Pancreas (tissue), 10 donors: ENCODE results near the gene NUDT1. TPM values are rescaled to one million over a fixed set of nuclear protein-coding genes. Genes with fewer than 3 reads are reported as not detected.

Source experiments
- ATAC-seq, 4 donors: fragments of 200-7000 bp; cut with Tn5 transposase; one replicate each; pipeline versions ENCODE4 v1.8.0 to v1.9.1; 2020; ENCODE audit warnings: mild to moderate bottlenecking in 4 of 4, moderate library complexity in 4 of 4
- DNase-seq, 6 donors: peaks; one replicate each; pipeline ENCODE4 v3.0.0-alpha.2; 2020
- FAIRE-seq: peaks from 2 replicates; lab custom pipeline; 2012; peaks lifted over from hg19 to GRCh38; lab: Jason Lieb, UNC
- H3K27ac ChIP-seq, 4 donors: fragments of 200-600 bp; sonication (generic); 1 replicate in 3 of 4; 2 replicates in 1 of 4; pipeline versions ENCODE4 v1.5.0 to v1.8.0; 2020
- H3K27me3 ChIP-seq, 4 donors: fragments of 200-600 bp; one replicate each; pipeline ENCODE4 v1.8.0; 2021
- H3K36me3 ChIP-seq, 3 donors: fragments of 200-600 bp; sonication (generic) in 1 of 3; one replicate each; pipeline versions ENCODE4 v1.5.0 to v1.8.0; 2020 to 2021
- H3K4me1 ChIP-seq, 3 donors: fragments of 200-600 bp; one replicate each; pipeline ENCODE4 v1.8.0; 2021
- H3K4me3 ChIP-seq, 4 donors: fragments of 200-600 bp; sonication (generic) in 2 of 4; one replicate each; pipeline versions ENCODE4 v1.5.0 to v1.8.0; 2020 to 2021
- H3K9me3 ChIP-seq, 4 donors: fragments of 200-600 bp; one replicate each; pipeline ENCODE4 v1.8.0; 2021
- WGBS, 2 donors: extraction: QIAGEN DNeasy Blood & Tissue Kit; methylation state at CpG; one replicate each; pipeline ENCODE4 v1.1.7; 2013; 5-methylcytosine and 5-hydroxymethylcytosine counted together
- intact Hi-C, 3 donors: fragments of 100-400 bp; cut with DNase I; formaldehyde crosslinking; loops; one replicate each; pipeline versions ENCODE4 v1.11.1 to v1.14.2; 2022
- polyA plus RNA-seq, 2 donors: library from polyadenylated mRNA; stranded (reverse); fragments of 200-250 nt; gene quantifications; one replicate each; pipeline ENCODE4 v1.2.3, GENCODE V29; 2013
- total RNA-seq, 6 donors: library from RNA; stranded (reverse); fragmentation: NEBNext Ultra II Directional in 4 of 6; extraction: Animal tissue kit (Norgen Biotek cat#: 25700) in 4 of 6; gene quantifications; one replicate each; pipeline versions ENCODE4 v1.2.1 to v1.2.4, GENCODE V29; 2021 to 2023
- TF ChIP-seq, protein P1 (sequence below), 4 donors: fragments of 200-600 bp; sonication (generic) in 3 of 4; IDR thresholded peaks; one replicate each; pipeline versions ENCODE4 v1.5.0 to v1.8.0; 2021; ENCODE audit warnings: antibody characterized with exemption in 4 of 4
- donor health status: healthy with polysubstance abuse.
- donor health status: DM: no; HTN: no; CAD: no; lungs with moderate emphysema.
- donor health status: DM: no; HTN: no; CAD: no.
- donor health status: control.
- donor health status: control.
- donor health status: Bipolar disorder and iron deficiency.
- donor health status: DM: yes; HTN: yes; CAD: no.
- donor health status: DM: no; HTN: no; CAD: no.
- donor health status: DM: no; HTN: no; CAD: no.
- donor health status: DM: yes; HTN: yes; CAD: no.

NUDT1 gene
- total and polyA plus RNA-seq, 8 donors, result 2.6 to 7.2 (median 4.6) TPM

DNA sequence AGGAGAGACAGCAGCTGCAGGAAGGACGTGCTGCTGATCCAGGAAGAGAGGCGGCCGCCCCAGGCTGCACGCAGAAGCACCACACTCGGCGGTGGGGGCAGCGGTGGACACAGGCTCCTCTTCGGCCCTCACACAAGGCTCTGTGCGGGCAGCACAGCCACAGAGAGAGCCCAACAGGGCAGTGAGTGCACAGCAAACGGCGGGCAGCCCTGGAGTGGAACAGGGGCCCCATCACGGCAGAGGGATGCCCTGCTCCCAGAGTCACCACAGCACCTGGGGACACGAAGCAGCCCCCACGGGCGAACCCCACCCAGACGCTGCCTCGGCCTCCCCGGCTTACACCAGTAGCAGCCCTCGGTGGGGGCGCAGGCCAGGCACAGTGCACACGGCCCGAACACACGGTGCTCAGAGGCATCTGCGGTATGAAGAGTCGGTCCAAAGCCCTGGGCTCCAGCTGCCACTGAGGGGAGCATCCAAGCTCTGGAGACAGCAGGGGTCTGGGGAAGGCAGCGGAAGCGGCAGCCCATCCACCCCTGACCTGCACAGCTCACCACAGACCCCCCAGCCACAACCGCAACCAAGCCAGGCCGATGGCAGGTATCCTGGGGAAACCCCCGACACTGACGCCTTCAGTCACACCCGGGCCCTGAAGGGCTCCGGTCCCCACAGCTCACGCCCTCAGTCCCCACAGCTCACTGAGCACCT lies 16.8 kb downstream of the NUDT1 start:
- Histone ChIP-seq H3K4me1 (no peaks in the 10 kb centered on the region), H3K36me3 (no peaks in the 10 kb centered on the region), H3K27ac (no peak overlapping the region), H3K9me3 (no peaks in the 10 kb centered on the region), H3K4me3 (no peak overlapping the region), H3K27me3 (no peaks in the 10 kb centered on the region)
- DNase-seq (no peak), FAIRE-seq (no peak), ATAC-seq (no peak)
- TF ChIP-seq, protein P1, sequence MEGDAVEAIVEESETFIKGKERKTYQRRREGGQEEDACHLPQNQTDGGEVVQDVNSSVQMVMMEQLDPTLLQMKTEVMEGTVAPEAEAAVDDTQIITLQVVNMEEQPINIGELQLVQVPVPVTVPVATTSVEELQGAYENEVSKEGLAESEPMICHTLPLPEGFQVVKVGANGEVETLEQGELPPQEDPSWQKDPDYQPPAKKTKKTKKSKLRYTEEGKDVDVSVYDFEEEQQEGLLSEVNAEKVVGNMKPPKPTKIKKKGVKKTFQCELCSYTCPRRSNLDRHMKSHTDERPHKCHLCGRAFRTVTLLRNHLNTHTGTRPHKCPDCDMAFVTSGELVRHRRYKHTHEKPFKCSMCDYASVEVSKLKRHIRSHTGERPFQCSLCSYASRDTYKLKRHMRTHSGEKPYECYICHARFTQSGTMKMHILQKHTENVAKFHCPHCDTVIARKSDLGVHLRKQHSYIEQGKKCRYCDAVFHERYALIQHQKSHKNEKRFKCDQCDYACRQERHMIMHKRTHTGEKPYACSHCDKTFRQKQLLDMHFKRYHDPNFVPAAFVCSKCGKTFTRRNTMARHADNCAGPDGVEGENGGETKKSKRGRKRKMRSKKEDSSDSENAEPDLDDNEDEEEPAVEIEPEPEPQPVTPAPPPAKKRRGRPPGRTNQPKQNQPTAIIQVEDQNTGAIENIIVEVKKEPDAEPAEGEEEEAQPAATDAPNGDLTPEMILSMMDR (IDR thresholded peaks at IDR 0.05), result no peak
- intact Hi-C loops, result loop anchor here in 1 of 3 donors (10.0 kb wide), 1 partner anchor 86 kb away; no protein-coding TSS in a partner anchor
- 94 to 96% methylated on average over 32 to 34 of the region's 34 CpGs for WGBS, 2 donors

DNA sequence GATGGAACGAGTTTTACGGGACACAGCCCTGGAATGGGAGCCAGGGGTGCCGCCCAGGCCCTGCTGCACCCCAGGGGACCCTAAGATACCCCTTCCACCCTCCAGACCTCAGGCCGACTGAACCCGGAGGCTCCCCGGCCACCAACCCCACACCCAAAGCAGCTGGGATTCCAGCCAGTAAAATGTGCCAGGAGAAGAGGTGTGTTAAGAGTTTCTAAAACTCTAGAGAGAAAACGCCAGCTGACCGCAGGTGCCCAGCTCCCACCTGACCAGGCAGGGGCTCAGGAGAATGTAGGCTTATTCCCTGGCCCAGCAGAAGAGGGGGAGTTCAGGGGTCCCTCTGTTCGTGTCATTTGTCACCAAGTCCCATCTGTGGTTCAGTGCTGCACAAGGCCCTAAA lies 17.5 kb downstream of the NUDT1 start:
- Histone ChIP-seq H3K4me3 (no peak overlapping the region), H3K27ac (no peak overlapping the region), H3K36me3 (no peaks in the 10 kb centered on the region), H3K4me1 (no peaks in the 10 kb centered on the region), H3K27me3 (no peaks in the 10 kb centered on the region), H3K9me3 (no peaks in the 10 kb centered on the region)
- ATAC-seq (no peak), DNase-seq (no peak), FAIRE-seq (no peak)
- WGBS, 2 donors, result 88 to 89% methylated on average over 9 of the region's 9 CpGs
- TF ChIP-seq, protein P1 (IDR thresholded peaks at IDR 0.05), result no peak
- intact Hi-C loops, result loop anchor here in 1 of 3 donors (10.0 kb wide), 1 partner anchor 85 kb away; no protein-coding TSS in a partner anchor

DNA sequence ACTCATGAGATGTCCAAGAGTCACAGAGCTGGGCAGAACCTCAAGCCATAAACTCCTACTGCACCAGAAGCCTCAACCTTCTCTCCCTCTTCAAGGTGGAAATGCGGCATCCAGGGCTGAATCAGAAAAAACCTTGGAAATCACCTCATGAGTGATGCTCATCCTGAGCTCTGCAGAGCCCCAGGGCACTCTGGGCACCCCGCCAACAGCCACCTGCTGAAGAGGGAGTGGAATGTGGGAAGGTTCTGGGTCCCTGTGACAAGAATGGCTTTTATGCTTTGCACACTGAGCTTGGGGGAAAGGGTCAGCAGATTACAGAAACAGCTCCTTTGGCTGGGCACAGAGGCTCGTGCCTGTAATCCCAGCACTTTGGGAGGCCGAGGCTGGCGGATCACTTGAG lies 18.8 kb downstream of the NUDT1 start:
- intact Hi-C loops, result no loop called here
- H3K9me3 ChIP-seq, result no peaks in the 10 kb centered on the region
- DNase-seq (peak in 5 of 6 donors; percentile 29 to 81 (median 62)), FAIRE-seq (no peak), ATAC-seq (peak in 3 of 4 donors; percentile 40 to 74 (median 45))
- H3K4me3 ChIP-seq, result no peak overlapping the region
- whole genome bisulfite sequencing, 2 donors, result 66% methylated on average over 5 of the region's 5 CpGs
- no peaks in the 10 kb centered on the region for H3K4me1 ChIP-seq
- TF ChIP-seq, protein P1 (IDR thresholded peaks at IDR 0.05), result no peak
- no peaks in the 10 kb centered on the region for H3K27me3 ChIP-seq
- H3K27ac ChIP-seq, result no peak overlapping the region
- H3K36me3 ChIP-seq, result no peaks in the 10 kb centered on the region

DNA sequence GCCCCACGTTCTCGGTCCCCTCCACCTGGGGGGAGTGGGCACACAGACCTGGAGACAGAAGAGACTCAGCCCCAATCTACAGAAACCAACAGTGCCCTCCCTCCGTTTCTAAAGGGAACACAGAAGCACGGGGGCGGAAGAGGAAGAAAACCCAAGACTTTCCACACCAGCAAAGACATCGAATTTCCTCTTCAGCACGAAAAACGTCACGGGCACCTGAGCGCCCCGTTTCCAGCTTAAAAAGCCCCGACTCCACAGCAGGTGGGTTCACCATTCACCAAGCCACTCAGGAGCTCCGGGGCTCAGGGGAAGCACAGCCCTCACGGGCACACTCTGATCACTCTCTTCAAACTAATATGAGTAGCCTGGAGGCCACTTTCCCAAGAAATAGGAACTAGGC lies 19.6 kb downstream of the NUDT1 start:
- H3K36me3 ChIP-seq, result no peaks in the 10 kb centered on the region
- H3K27me3 ChIP-seq, result no peaks in the 10 kb centered on the region
- peak overlapping the region in 1 of 4 donors; percentile 19 for H3K27ac ChIP-seq
- WGBS, 2 donors, result 82 to 88% methylated on average over 14 of the region's 14 CpGs
- intact Hi-C loops, result no loop called here
- FAIRE-seq, result no peak
- DNase-seq, result no peak
- no peaks in the 10 kb centered on the region for H3K9me3 ChIP-seq
- TF ChIP-seq, protein P1 (IDR thresholded peaks at IDR 0.05), result no peak
- H3K4me1 ChIP-seq, result no peaks in the 10 kb centered on the region
- ATAC-seq, result peak in 2 of 4 donors; percentile 22 to 62
- no peak overlapping the region for H3K4me3 ChIP-seq

DNA sequence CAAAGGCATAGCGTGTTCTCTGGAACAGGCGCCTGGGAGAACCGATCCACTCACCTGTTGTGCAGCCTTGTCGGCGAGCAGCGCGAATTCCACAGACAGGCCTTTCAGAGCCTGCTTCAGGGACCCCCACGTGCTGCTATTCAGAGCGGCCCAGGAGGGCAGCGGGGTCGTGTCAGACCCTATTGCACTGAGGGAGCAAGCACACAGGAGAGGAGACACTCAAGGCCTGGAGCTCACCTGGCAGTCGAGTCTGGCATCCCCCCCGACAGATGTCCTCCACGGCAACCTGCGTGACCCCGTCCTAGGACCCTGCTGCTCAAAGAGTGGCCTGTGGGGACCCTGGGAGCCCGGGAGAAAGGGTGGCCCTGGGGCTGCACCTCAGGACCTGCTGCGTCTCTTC lies 21.1 kb downstream of the NUDT1 start:
- TF ChIP-seq, protein P1 (IDR thresholded peaks at IDR 0.05), result no peak
- WGBS, 2 donors, result 87 to 93% methylated on average over 17 to 18 of the region's 18 CpGs
- no peaks in the 10 kb centered on the region for H3K4me1 ChIP-seq
- H3K36me3 ChIP-seq, result no peaks in the 10 kb centered on the region
- H3K9me3 ChIP-seq, result no peaks in the 10 kb centered on the region
- H3K27me3 ChIP-seq, result no peaks in the 10 kb centered on the region
- FAIRE-seq (no peak), DNase-seq (no peak), ATAC-seq (no peak)
- no peak overlapping the region for H3K27ac ChIP-seq
- H3K4me3 ChIP-seq, result no peak overlapping the region
- intact Hi-C loops, result no loop called here
